Measurements from ENCODE around the gene CNTNAP2. TPM values are rescaled to one million over a fixed set of nuclear protein-coding genes. Genes with fewer than 3 reads are reported as not detected.

CNTNAP2 gene
- total and polyA plus RNA-seq, 4 experiments from 2014 or later = 0.19 to 0.50 (median 0.20) TPM; not detected in 1

DNA sequence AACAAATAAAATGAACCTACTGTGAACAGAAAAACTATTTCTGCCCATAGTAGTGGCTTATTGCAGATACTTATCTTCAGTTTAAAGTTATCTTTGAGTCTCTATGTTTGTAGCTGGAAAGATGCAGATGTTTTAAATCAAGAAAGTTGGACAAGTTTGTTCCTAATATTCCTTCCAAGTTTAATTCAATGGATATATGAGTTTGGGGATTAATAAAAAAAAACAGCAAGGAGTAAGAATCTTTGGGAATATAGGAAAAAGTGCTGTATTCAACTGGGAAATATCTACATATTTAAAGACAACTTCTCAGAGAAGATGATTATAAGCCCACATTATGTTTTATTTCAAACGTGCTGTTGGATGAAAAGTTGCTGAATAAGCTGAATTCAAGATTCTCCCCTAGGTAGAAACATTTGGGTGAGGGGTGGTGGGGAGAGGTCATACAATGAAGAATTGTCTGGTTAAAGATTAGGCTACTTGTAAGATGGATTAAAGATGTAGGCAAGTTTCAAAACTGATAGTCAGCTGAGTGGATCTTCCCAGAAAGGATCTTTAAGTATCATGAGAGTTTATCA lies 1135.2 kb downstream of the CNTNAP2 start:
- H3K36me3 Mint-ChIP-seq = no peaks in the 10 kb centered on the region
- no peaks in the 10 kb centered on the region for H3K36me3 ChIP-seq (ENCODE audit: insufficient read depth, low read length)
- no peaks in the 10 kb centered on the region for H3K27me3 Mint-ChIP-seq
- H3K9me3 Mint-ChIP-seq = peaks cover 0 to 15% (median 4%) of the 10 kb centered on the region in 8 donors
- POLR2A ChIA-PET (ENCODE audit: partially characterized antibody) = no interaction called here
- H3K27ac Mint-ChIP-seq = no peak overlapping the region
- no peaks in the 10 kb centered on the region for H3K4me1 Mint-ChIP-seq
- intact Hi-C loops (cut with micrococcal nuclease) = no loop called here
- no peaks in the 10 kb centered on the region for H3K4me1 ChIP-seq (ENCODE audit: insufficient read depth, low read length)
- no peak overlapping the region for H3K4me3 ChIP-seq (ENCODE audit: low read length in 2 of 2)
- H3K27me3 ChIP-seq (ENCODE audit: insufficient read depth, low read length) = no peaks in the 10 kb centered on the region
- no peak overlapping the region for H3K4me3 Mint-ChIP-seq
- no peak for DNase-seq
- CTCF ChIA-PET (ENCODE audit: partially characterized antibody) = no interaction called here
- H3K9me3 ChIP-seq (ENCODE audit: control insufficient read depth in 1 of 2, low read length in 2 of 2) = peaks cover 0 to 3% of the 10 kb centered on the region in 2 donors
- no peak overlapping the region for H3K27ac ChIP-seq (ENCODE audit: low read depth, low read length)

DNA sequence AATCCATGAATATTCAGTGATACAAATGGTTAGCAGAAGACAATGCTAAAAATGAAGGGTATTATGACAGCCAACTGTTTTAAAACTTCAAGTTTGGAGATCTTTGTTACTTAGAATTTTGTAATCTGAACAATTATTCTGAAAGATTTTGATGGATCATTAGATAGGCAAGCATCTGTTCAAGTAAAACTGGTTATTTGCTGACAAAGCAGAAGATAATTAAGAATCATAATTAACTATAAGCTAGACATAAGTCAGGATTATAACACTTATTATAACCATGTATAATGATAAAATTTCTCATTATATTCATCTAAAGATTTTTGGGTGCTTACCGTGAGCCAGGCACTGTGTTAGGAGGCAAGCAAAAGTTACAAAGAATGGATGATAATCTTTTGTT lies 1145.1 kb downstream of the CNTNAP2 start:
- intact Hi-C loops (cut with micrococcal nuclease) = no loop called here
- ChIA-PET CTCF (ENCODE audit: partially characterized antibody) (no interaction called here), POLR2A (ENCODE audit: partially characterized antibody) (no interaction called here)
- H3K4me3 ChIP-seq (ENCODE audit: low read length in 2 of 2) = no peak overlapping the region
- no peaks in the 10 kb centered on the region for H3K36me3 ChIP-seq (ENCODE audit: insufficient read depth, low read length)
- H3K27ac Mint-ChIP-seq = no peak overlapping the region
- H3K9me3 ChIP-seq (ENCODE audit: control insufficient read depth in 1 of 2, low read length in 2 of 2) = no peaks in the 10 kb centered on the region
- no peak for DNase-seq
- H3K27me3 Mint-ChIP-seq = no peaks in the 10 kb centered on the region
- no peaks in the 10 kb centered on the region for H3K4me1 Mint-ChIP-seq
- H3K27ac ChIP-seq (ENCODE audit: low read depth, low read length) = no peak overlapping the region
- no peaks in the 10 kb centered on the region for H3K4me1 ChIP-seq (ENCODE audit: insufficient read depth, low read length)
- H3K27me3 ChIP-seq (ENCODE audit: insufficient read depth, low read length) = no peaks in the 10 kb centered on the region
- H3K36me3 Mint-ChIP-seq = no peaks in the 10 kb centered on the region
- peaks cover 0 to 19% (median 2%) of the 10 kb centered on the region in 8 donors for H3K9me3 Mint-ChIP-seq
- H3K4me3 Mint-ChIP-seq = no peak overlapping the region

DNA sequence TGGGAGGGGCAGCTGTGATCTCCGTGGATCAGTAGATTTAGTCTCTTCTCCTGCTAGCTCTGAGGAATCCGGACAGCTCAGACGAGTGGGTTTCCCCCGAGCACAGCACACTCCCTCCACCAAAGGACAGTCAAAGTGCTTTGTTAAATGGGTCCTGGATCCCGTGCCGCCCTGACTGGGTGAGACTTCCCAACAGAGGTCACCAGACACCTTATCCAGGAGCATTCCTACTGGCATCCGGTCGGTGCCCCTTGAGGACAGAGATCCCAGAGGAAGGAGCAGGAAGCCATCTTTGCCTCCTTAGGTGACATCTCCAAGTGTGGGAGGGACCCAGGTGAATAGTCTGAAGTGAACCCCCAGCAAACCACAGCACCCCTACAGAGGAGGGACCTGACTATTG lies 1148.9 kb downstream of the CNTNAP2 start:
- Mint-ChIP-seq H3K36me3 (no peaks in the 10 kb centered on the region), H3K27me3 (no peaks in the 10 kb centered on the region), H3K9me3 (peaks cover 0 to 16% (median 3%) of the 10 kb centered on the region in 8 donors), H3K4me3 (no peak overlapping the region), H3K4me1 (no peaks in the 10 kb centered on the region), H3K27ac (no peak overlapping the region)
- no peak overlapping the region for H3K27ac ChIP-seq (ENCODE audit: low read depth, low read length)
- H3K27me3 ChIP-seq (ENCODE audit: insufficient read depth, low read length) = no peaks in the 10 kb centered on the region
- intact Hi-C loops (cut with micrococcal nuclease) = no loop called here
- DNase-seq = no peak
- no peaks in the 10 kb centered on the region for H3K9me3 ChIP-seq (ENCODE audit: control insufficient read depth in 1 of 2, low read length in 2 of 2)
- no peak overlapping the region for H3K4me3 ChIP-seq (ENCODE audit: low read length in 2 of 2)
- no peaks in the 10 kb centered on the region for H3K4me1 ChIP-seq (ENCODE audit: insufficient read depth, low read length)
- ChIA-PET POLR2A (ENCODE audit: partially characterized antibody) (no interaction called here), CTCF (ENCODE audit: partially characterized antibody) (no interaction called here)
- no peaks in the 10 kb centered on the region for H3K36me3 ChIP-seq (ENCODE audit: insufficient read depth, low read length)

DNA sequence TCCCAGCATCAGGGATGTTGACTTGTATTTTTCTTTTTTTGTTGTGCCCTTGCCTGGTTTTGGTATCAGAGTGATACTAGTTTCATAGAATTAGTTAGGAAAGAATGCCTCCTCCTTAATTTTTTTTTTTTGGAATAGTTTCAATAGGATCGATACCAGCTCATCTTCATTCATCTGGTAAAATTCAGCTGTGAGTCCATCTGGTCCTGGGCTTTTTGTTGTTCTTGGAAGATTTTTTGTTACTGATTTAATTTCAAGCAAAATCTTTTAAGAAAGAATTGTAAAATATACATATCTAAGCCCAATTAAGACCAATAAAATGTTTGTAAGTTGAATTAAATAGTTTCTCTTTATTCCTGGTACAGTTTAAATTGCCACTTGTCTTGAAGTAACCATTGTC lies 1159.5 kb downstream of the CNTNAP2 start:
- no peaks in the 10 kb centered on the region for H3K36me3 Mint-ChIP-seq
- intact Hi-C loops (cut with micrococcal nuclease) = no loop called here
- ChIA-PET POLR2A (ENCODE audit: partially characterized antibody) (no interaction called here), CTCF (ENCODE audit: partially characterized antibody) (no interaction called here)
- DNase-seq = no peak
- H3K9me3 Mint-ChIP-seq = peaks cover 4 to 16% (median 9%) of the 10 kb centered on the region in 8 donors
- H3K27ac Mint-ChIP-seq = no peak overlapping the region
- Histone ChIP-seq H3K4me3 (ENCODE audit: low read length in 2 of 2) (no peak overlapping the region), H3K4me1 (ENCODE audit: insufficient read depth, low read length) (no peaks in the 10 kb centered on the region), H3K27me3 (ENCODE audit: insufficient read depth, low read length) (no peaks in the 10 kb centered on the region), H3K36me3 (ENCODE audit: insufficient read depth, low read length) (no peaks in the 10 kb centered on the region), H3K9me3 (ENCODE audit: control insufficient read depth in 1 of 2, low read length in 2 of 2) (no peaks in the 10 kb centered on the region), H3K27ac (ENCODE audit: low read depth, low read length) (no peak overlapping the region)
- H3K4me1 Mint-ChIP-seq = no peaks in the 10 kb centered on the region
- no peak overlapping the region for H3K4me3 Mint-ChIP-seq
- no peaks in the 10 kb centered on the region for H3K27me3 Mint-ChIP-seq

DNA sequence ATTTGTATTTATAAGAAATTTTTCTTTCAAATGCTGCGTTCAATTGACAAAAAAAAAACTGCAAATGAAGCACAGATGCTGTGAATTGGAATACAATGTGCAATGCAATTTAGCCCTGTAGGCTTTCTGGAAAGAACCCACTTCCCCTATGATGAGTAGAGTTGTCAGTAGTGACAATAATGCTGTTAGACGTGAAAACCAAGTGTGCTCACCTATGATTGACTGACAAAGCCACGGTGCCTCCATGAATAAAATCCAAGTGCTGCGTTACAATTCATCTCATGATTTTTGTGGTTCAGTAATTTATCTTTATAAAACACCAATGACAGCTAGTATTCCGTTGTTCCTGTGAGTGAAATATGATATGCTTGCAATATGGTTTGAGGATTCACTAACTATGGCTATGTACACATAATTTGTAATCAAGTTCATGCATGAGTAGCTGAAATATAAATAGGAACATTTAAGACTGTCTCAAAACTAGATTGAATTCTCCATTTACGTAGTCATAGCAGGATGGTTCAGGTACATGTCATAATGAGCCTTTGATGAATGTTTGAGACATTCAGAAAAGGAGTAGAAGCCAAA lies 1160.3 kb downstream of the CNTNAP2 start:
- POLR2A ChIA-PET (ENCODE audit: partially characterized antibody) = no interaction called here
- Mint-ChIP-seq H3K36me3 (no peaks in the 10 kb centered on the region), H3K4me3 (no peak overlapping the region), H3K27ac (no peak overlapping the region), H3K27me3 (no peaks in the 10 kb centered on the region), H3K9me3 (peaks cover 4 to 16% (median 7%) of the 10 kb centered on the region in 8 donors), H3K4me1 (no peaks in the 10 kb centered on the region)
- H3K4me1 ChIP-seq (ENCODE audit: insufficient read depth, low read length) = no peaks in the 10 kb centered on the region
- no peak for DNase-seq
- H3K4me3 ChIP-seq (ENCODE audit: low read length in 2 of 2) = no peak overlapping the region
- H3K36me3 ChIP-seq (ENCODE audit: insufficient read depth, low read length) = no peaks in the 10 kb centered on the region
- H3K9me3 ChIP-seq (ENCODE audit: control insufficient read depth in 1 of 2, low read length in 2 of 2) = no peaks in the 10 kb centered on the region
- intact Hi-C loops (cut with micrococcal nuclease) = no loop called here
- CTCF ChIA-PET (ENCODE audit: partially characterized antibody) = no interaction called here
- no peaks in the 10 kb centered on the region for H3K27me3 ChIP-seq (ENCODE audit: insufficient read depth, low read length)
- H3K27ac ChIP-seq (ENCODE audit: low read depth, low read length) = no peak overlapping the region

DNA sequence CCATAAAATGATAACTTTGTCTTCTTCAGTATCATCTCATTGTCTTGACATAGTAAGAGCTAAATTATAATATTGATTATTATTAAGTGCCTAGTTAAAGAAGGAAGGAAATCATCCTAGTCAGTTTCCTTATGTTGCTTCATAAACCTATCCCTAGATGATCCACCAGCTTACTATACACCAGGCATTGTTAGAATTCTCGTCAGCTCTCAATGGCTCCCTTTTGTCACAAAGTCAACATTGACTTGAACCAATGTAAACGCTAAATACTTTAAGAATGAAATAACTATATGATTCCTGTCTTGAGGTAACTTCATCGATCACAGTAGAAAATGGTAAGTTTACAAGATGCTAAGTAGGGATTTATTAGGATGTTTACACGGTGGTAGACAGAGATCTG lies 1162.9 kb downstream of the CNTNAP2 start:
- H3K36me3 ChIP-seq (ENCODE audit: insufficient read depth, low read length) = no peaks in the 10 kb centered on the region
- no peak overlapping the region for H3K4me3 ChIP-seq (ENCODE audit: low read length in 2 of 2)
- Mint-ChIP-seq H3K4me1 (no peaks in the 10 kb centered on the region), H3K36me3 (no peaks in the 10 kb centered on the region), H3K27ac (no peak overlapping the region), H3K9me3 (peaks cover 5 to 11% (median 7%) of the 10 kb centered on the region in 8 donors), H3K27me3 (no peaks in the 10 kb centered on the region), H3K4me3 (no peak overlapping the region)
- no peaks in the 10 kb centered on the region for H3K9me3 ChIP-seq (ENCODE audit: control insufficient read depth in 1 of 2, low read length in 2 of 2)
- DNase-seq = no peak
- no peaks in the 10 kb centered on the region for H3K4me1 ChIP-seq (ENCODE audit: insufficient read depth, low read length)
- H3K27me3 ChIP-seq (ENCODE audit: insufficient read depth, low read length) = no peaks in the 10 kb centered on the region
- CTCF ChIA-PET (ENCODE audit: partially characterized antibody) = no interaction called here
- intact Hi-C loops (cut with micrococcal nuclease) = no loop called here
- H3K27ac ChIP-seq (ENCODE audit: low read depth, low read length) = no peak overlapping the region
- POLR2A ChIA-PET (ENCODE audit: partially characterized antibody) = no interaction called here

DNA sequence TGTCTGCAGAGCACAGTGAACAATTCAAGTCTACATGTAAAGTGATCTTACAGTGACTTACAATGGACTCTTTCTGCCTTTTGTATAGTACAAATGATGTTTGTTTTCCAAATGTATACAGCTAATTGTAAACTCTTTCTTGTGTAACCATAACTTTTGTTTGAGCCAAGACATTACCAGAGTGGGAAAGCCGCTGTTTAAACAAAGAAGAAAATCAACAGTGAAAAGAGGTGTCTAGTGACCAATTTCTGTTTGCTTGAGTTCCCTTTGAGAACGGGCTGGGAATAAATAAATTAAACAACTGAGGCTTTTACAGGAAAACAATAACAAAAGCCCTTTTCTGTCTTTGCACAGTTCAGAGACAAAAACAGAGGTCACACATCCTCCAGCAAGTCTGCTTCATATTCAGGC lies 1163.4 kb downstream of the CNTNAP2 start:
- H3K27me3 ChIP-seq (ENCODE audit: insufficient read depth, low read length) = no peaks in the 10 kb centered on the region
- peaks cover 4 to 11% (median 5%) of the 10 kb centered on the region in 8 donors for H3K9me3 Mint-ChIP-seq
- H3K27ac ChIP-seq (ENCODE audit: low read depth, low read length) = no peak overlapping the region
- no peaks in the 10 kb centered on the region for H3K9me3 ChIP-seq (ENCODE audit: control insufficient read depth in 1 of 2, low read length in 2 of 2)
- H3K4me1 Mint-ChIP-seq = no peaks in the 10 kb centered on the region
- H3K4me1 ChIP-seq (ENCODE audit: insufficient read depth, low read length) = no peaks in the 10 kb centered on the region
- ChIA-PET POLR2A (ENCODE audit: partially characterized antibody) (no interaction called here), CTCF (ENCODE audit: partially characterized antibody) (no interaction called here)
- intact Hi-C loops (cut with micrococcal nuclease) = no loop called here
- H3K27ac Mint-ChIP-seq = no peak overlapping the region
- no peak overlapping the region for H3K4me3 ChIP-seq (ENCODE audit: low read length in 2 of 2)
- DNase-seq = no peak
- no peaks in the 10 kb centered on the region for H3K27me3 Mint-ChIP-seq
- H3K4me3 Mint-ChIP-seq = no peak overlapping the region
- H3K36me3 ChIP-seq (ENCODE audit: insufficient read depth, low read length) = no peaks in the 10 kb centered on the region
- no peaks in the 10 kb centered on the region for H3K36me3 Mint-ChIP-seq

DNA sequence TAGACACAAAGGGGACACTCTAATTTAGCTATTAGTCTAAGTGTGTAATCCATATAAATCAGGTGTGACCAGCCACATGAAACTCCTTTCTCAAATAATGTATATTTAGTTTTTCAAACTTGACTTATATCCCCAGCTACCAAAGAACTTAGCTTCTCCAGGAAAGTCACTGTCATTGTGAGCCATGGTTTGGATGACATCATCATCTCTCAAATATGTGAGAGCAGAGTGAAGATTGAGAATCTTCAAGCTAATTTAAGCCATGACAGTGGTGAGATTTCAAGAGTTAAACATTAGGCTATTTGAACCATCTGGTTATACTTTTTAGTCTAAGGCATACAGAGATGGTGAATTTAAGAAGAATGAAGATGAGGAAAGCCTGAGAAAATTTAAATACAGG lies 1165.6 kb downstream of the CNTNAP2 start:
- intact Hi-C loops (cut with micrococcal nuclease) = no loop called here
- no peak for DNase-seq
- H3K27me3 ChIP-seq (ENCODE audit: insufficient read depth, low read length) = no peaks in the 10 kb centered on the region
- ChIA-PET CTCF (ENCODE audit: partially characterized antibody) (no interaction called here), POLR2A (ENCODE audit: partially characterized antibody) (no interaction called here)
- H3K27me3 Mint-ChIP-seq = no peaks in the 10 kb centered on the region
- H3K9me3 Mint-ChIP-seq = peaks cover 0 to 11% (median 5%) of the 10 kb centered on the region in 8 donors
- H3K4me3 Mint-ChIP-seq = no peak overlapping the region
- H3K4me1 ChIP-seq (ENCODE audit: insufficient read depth, low read length) = no peaks in the 10 kb centered on the region
- H3K27ac Mint-ChIP-seq = no peak overlapping the region
- H3K36me3 Mint-ChIP-seq = no peaks in the 10 kb centered on the region
- H3K4me3 ChIP-seq (ENCODE audit: low read length in 2 of 2) = no peak overlapping the region
- H3K9me3 ChIP-seq (ENCODE audit: control insufficient read depth in 1 of 2, low read length in 2 of 2) = no peaks in the 10 kb centered on the region
- no peaks in the 10 kb centered on the region for H3K36me3 ChIP-seq (ENCODE audit: insufficient read depth, low read length)
- H3K27ac ChIP-seq (ENCODE audit: low read depth, low read length) = no peak overlapping the region
- H3K4me1 Mint-ChIP-seq = no peaks in the 10 kb centered on the region
